RWPE1 (cell line): ENCODE data around the gene P2RY14.
A peak's percentile ranks its signal among the peaks of the same experiment; 100 is the strongest.
"Not testable (repeated sequence)": the region's sequence is repeated elsewhere in the genome, so short reads cannot be mapped to it uniquely, and the experiment has no call there.

ENCODE experiments used
- CTCF ChIA-PET: fragments of 350-600 bp; sonication (Branson Sonifier 250); formaldehyde crosslinking; extraction: SDS; loops from one replicate; lab custom pipeline; 2021; lab: Yijun Ruan, JAX
- POLR2A ChIA-PET: fragments of 400-600 bp; formaldehyde crosslinking; extraction: SDS; loops from one replicate; lab custom pipeline; 2020; ENCODE audit warnings: antibody characterized with exemption; ENCODE audit not compliant: low non-redundant PET; lab: Yijun Ruan, JAX
- DNase-seq: peaks from one replicate; pipeline ENCODE4 v3.0.0; 2012; ENCODE audit warnings: low spot score
- H3K27ac ChIP-seq: fragments of 450-650 bp; 2 replicates; pipeline ENCODE4 v1.5.1; 2017
- TF ChIP-seq, protein P1 (sequence below): fragments of 450-650 bp; conservative IDR thresholded peaks from 2 replicates; pipeline ENCODE4 v1.5.1; 2017; ENCODE audit warnings: low read depth, mild to moderate bottlenecking

P2RY14 gene

DNA sequence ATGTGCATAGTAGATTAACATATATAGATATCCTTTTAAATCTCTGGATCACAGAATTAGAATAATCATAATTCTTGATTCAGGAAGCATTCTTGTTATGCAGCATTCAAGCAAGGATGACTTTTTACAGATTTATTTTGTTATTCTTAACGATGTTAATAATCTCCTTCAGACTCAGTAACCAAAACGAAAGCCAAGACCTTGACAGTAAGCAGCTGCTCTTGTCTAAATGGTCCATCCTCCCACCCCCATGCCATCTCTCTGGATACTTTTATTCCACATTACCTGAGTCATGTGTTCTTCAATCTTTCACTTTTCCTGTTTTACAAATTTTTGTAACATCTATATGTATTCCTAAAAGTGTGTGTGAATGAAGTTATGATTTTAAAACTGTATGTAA lies 42.0 kb downstream of the P2RY14 start:
- H3K27ac ChIP-seq, result no peak overlapping the region
- ChIA-PET POLR2A (no interaction called here), CTCF (no interaction called here)
- no peak for DNase-seq
- TF ChIP-seq, protein P1, sequence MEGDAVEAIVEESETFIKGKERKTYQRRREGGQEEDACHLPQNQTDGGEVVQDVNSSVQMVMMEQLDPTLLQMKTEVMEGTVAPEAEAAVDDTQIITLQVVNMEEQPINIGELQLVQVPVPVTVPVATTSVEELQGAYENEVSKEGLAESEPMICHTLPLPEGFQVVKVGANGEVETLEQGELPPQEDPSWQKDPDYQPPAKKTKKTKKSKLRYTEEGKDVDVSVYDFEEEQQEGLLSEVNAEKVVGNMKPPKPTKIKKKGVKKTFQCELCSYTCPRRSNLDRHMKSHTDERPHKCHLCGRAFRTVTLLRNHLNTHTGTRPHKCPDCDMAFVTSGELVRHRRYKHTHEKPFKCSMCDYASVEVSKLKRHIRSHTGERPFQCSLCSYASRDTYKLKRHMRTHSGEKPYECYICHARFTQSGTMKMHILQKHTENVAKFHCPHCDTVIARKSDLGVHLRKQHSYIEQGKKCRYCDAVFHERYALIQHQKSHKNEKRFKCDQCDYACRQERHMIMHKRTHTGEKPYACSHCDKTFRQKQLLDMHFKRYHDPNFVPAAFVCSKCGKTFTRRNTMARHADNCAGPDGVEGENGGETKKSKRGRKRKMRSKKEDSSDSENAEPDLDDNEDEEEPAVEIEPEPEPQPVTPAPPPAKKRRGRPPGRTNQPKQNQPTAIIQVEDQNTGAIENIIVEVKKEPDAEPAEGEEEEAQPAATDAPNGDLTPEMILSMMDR, result no peak

DNA sequence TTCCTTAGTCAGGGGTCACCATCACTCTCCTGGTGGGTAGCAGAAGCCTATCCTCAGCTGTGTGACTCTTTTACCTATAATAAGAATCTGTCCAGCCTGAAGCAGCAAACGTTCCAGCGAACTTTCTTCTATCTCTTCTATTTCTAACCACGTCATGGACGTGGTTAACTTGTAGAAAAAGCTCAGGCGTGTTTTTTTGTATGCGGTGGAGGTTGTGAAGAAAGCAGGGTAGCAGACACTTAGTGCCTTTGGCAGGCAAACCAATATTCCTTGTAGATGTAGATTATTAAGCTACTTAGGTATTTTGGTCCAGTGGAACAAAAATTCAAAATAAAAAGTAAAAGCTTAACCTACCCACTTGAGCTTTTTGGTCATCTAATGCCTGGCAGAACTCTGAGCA lies 43.5 kb downstream of the P2RY14 start:
- TF ChIP-seq, protein P1, result no peak
- no peak for DNase-seq
- no peak overlapping the region for H3K27ac ChIP-seq
- ChIA-PET CTCF (interaction anchor here (0.6 to 1.0 kb wide), 2 partner anchors 25 to 67 kb away, joined by 3 read pairs; no protein-coding TSS in a partner anchor), POLR2A (no interaction called here)

DNA sequence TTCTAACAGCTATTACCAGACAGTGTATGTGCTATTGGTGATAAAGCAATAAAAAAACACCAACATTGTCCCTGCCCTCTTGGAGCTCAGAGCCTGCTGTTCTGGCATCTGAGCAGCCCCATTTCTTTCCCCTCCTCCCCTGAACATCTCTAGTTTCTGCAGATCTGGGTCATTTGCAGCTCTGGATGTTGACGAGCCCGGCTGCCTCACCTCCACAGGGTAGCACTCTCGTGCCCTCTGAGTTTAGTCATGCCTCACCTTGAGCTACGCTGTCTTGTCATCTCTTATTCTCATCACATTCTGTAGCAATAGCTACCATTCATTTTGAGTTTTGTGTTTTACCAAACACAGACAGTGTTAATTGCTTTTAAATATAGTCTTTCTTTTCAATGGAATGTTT lies 45.4 kb downstream of the P2RY14 start:
- ChIA-PET CTCF (no interaction called here), POLR2A (no interaction called here)

DNA sequence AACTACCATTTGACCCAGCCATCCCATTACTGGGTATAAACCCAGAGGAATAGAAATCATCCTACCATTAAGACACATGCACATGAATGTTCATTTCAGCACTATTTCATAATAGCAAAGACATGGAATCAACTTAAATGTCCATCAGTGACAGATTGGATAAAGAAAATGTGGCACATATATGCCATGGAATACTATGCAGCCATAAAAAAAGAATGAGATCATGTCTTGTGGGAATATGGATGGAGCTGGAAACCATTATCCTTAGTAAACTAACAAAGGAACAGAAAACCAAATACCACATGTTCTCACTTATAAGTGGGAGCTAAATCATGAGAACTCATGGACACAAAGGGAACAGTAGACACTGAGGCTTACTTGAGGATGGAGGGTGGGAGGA lies 45.9 kb downstream of the P2RY14 start:
- POLR2A ChIA-PET, DNase-seq, CTCF ChIA-PET, H3K27ac ChIP-seq: not testable (repeated sequence)

More for the DNA sequence above, 45.4 kb downstream of the P2RY14 start:
- H3K27ac ChIP-seq, result no peak overlapping the region
- no peak for DNase-seq
- TF ChIP-seq, protein P1, result no peak

DNA sequence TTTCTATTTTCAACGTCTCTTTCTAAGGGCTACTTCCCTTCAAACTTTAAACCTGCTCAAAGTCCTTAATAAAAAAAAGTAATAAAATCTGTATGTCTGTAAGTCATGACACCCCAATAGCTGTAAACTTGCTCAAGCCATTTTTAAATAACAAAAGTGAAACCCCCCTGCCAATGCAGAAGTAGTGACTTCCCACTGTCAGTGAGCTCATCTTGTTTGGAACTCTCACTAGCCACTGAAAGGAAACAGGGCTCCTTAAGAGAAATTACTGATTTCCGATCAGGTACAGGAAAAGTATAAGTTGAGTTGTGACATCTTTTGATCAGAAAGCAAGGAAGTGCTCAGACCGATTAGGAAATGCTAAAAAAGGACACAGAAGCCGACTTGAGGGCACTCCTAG lies 47.7 kb downstream of the P2RY14 start:
- H3K27ac ChIP-seq, result no peak overlapping the region
- DNase-seq, result no peak
- CTCF ChIA-PET, result interaction anchor here (0.7 kb wide), 2 partner anchors 23 to 68 kb away, joined by 3 read pairs; no protein-coding TSS in a partner anchor
- TF ChIP-seq, protein P1, result no peak
- POLR2A ChIA-PET, result no interaction called here

DNA sequence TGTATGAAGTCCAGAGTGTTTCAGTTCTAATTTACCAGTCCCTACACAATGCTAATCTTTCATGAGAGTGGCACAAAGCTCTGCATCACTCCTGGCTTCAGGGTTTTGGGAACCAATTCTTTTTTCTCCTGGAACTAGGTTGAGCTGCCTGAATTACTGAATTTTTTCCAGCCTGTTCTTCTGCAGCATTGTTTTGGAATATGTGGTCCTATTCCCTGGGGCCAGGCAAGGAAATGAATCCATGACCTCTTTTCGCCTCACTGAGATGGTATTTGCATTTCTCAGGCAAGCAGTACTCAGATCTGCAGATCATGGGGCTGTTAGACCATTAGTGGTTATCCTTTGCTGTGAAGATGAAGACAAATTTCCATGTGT lies 49.7 kb downstream of the P2RY14 start:
- TF ChIP-seq, protein P1, result no peak
- DNase-seq, result no peak
- no peak overlapping the region for H3K27ac ChIP-seq
- ChIA-PET POLR2A (no interaction called here), CTCF (interaction anchor here (0.6 to 2.2 kb wide), 10 partner anchors 9 to 437 kb away, joined by 3 to 10 read pairs (median 4); no protein-coding TSS in a partner anchor)

DNA sequence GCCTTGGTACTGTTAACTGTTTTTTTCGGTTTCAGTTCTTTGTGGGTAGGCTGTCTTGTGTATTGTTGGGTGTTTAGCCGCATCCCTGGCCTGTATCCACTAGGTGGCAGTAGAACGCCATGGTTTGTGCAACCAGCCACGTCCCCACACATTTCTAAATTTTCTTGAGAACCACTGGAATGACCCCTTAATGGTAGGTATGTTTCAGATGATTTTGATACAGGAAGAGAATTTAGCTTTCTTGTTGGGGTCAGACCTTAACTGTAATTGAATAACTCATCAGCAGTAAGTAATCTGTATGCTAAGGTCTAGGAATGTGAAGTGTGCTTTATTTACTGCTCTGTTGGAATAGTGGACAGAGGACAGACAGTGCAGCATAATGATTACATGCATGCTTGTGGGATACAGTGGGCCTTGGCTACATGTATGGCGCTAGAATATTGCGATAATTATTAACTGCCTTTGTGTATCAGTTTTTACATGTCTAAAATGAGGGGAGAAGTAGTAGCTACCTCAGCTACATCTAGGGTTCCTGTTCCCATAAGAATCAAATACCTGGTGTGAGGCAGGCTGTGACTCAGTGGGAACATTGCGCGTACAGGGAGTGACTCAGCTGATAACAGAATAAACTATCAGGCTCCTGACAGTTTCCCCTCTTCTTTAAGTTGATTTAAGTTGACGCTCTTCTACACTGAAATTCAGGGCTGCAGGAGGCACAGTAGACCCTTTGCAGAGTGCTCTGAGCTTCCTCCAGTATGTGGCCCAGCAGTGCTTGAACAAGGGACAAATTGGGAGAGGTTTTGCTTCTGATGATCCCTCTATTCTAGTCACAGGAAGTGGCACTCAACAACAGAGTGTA lies 50.3 kb downstream of the P2RY14 start:
- TF ChIP-seq, protein P1, result peak; percentile 87
- no peak overlapping the region for H3K27ac ChIP-seq
- DNase-seq, result peak; percentile 78
- ChIA-PET CTCF (interaction anchor here (0.6 to 2.2 kb wide), 13 partner anchors 8 to 545 kb away, joined by 3 to 10 read pairs (median 3); no protein-coding TSS in a partner anchor), POLR2A (no interaction called here)
